ENCODE measurements around the gene PLEKHH1. TPM values are rescaled to one million over a fixed set of nuclear protein-coding genes. Genes with fewer than 3 reads are reported as not detected.

PLEKHH1 gene
- polyA plus RNA-seq, 3 donors, result 0.23 TPM; not detected in 2

- Histone ChIP-seq H3K9me3 (replicated peaks in 1 of 2; ENCODE audit: control insufficient read depth in 1 of 2, insufficient read depth in 1 of 2, low read length in 2 of 2) (no peaks in the 10 kb centered on the region), H4K20me1 (ENCODE audit: insufficient read depth, low read length) (no peaks in the 10 kb centered on the region), H3K36me3 (replicated peaks in 1 of 2; ENCODE audit: control insufficient read depth in 1 of 2, insufficient read depth in 2 of 2, low read length in 2 of 2) (no peaks in the 10 kb centered on the region), H3K4me1 (ENCODE audit: control insufficient read depth in 1 of 2, insufficient read depth in 2 of 2, low read length in 2 of 2) (peaks cover 30 to 48% of the 10 kb centered on the region in 2 donors), H3K4me2 (replicated peaks; ENCODE audit: extremely low read depth, low read length, poor library complexity, severe bottlenecking) (no peak overlapping the region), H3K27ac (ENCODE audit: low read depth in 1 of 2, low read length in 2 of 2) (no peak overlapping the region), H3K27me3 (ENCODE audit: control insufficient read depth in 2 of 2, insufficient read depth in 2 of 2, low read length in 2 of 2) (peaks cover 0 to 8% of the 10 kb centered on the region in 2 donors), H3K79me2 (ENCODE audit: insufficient read depth, low read length) (no peaks in the 10 kb centered on the region), H2AFZ (ENCODE audit: insufficient read depth, low read depth, low read length, poor library complexity, severe bottlenecking) (no peak overlapping the region), H3K9ac (ENCODE audit: insufficient read depth, low read length, poor library complexity, severe bottlenecking) (no peak overlapping the region), H3K4me3 (replicated peaks in 1 of 3; ENCODE audit: low read depth in 2 of 3, low read length in 3 of 3) (no peak overlapping the region)
- Mint-ChIP-seq H3K4me3 (no peak overlapping the region), H3K27ac (peak overlapping the region in 1 of 7 donors; percentile 38), H3K9me3 (no peaks in the 10 kb centered on the region), H3K27me3 (ENCODE audit: low read depth in 3 of 3) (peaks cover 20 to 36% (median 31%) of the 10 kb centered on the region in 3 donors), H3K4me1 (peaks cover 50% of the 10 kb centered on the region), H3K36me3 (no peaks in the 10 kb centered on the region)
- no peak for DNase-seq
- intact Hi-C loops (cut with micrococcal nuclease), result no loop called here
- no peak for TF ChIP-seq CTCF (IDR thresholded peaks at IDR 0.05)
- 83% methylated on average over 10 of the region's 12 CpGs for WGBS (ENCODE audit: insufficient coverage)
Measured at GRCh38 chr14:67517083-67517482, 16.0 kb upstream of the PLEKHH1 start.

- H2AFZ ChIP-seq (ENCODE audit: insufficient read depth, low read depth, low read length, poor library complexity, severe bottlenecking), result no peak overlapping the region
- Mint-ChIP-seq H3K27me3 (ENCODE audit: low read depth in 3 of 3) (peaks cover 39 to 50% (median 45%) of the 10 kb centered on the region in 3 donors), H3K4me1 (peaks cover 34% of the 10 kb centered on the region), H3K36me3 (no peaks in the 10 kb centered on the region), H3K4me3 (no peak overlapping the region), H3K27ac (no peak overlapping the region), H3K9me3 (no peaks in the 10 kb centered on the region)
- peaks cover 30 to 33% of the 10 kb centered on the region in 2 donors for H3K4me1 ChIP-seq (ENCODE audit: control insufficient read depth in 1 of 2, insufficient read depth in 2 of 2, low read length in 2 of 2)
- H3K79me2 ChIP-seq (ENCODE audit: insufficient read depth, low read length), result no peaks in the 10 kb centered on the region
- no peak overlapping the region for H3K27ac ChIP-seq (ENCODE audit: low read depth in 1 of 2, low read length in 2 of 2)
- intact Hi-C loops (cut with micrococcal nuclease), result no loop called here
- H3K27me3 ChIP-seq (ENCODE audit: control insufficient read depth in 2 of 2, insufficient read depth in 2 of 2, low read length in 2 of 2), result peaks cover 0 to 20% of the 10 kb centered on the region in 2 donors
- H3K9ac ChIP-seq (ENCODE audit: insufficient read depth, low read length, poor library complexity, severe bottlenecking), result no peak overlapping the region
- no peak overlapping the region for H3K4me3 ChIP-seq (replicated peaks in 1 of 3; ENCODE audit: low read depth in 2 of 3, low read length in 3 of 3)
- TF ChIP-seq CTCF (IDR thresholded peaks at IDR 0.05), result no peak
- no peak for DNase-seq
- H4K20me1 ChIP-seq (ENCODE audit: insufficient read depth, low read length), result no peaks in the 10 kb centered on the region
- no peaks in the 10 kb centered on the region for H3K36me3 ChIP-seq (replicated peaks in 1 of 2; ENCODE audit: control insufficient read depth in 1 of 2, insufficient read depth in 2 of 2, low read length in 2 of 2)
- 100% methylated on average over 3 of the region's 5 CpGs for WGBS (ENCODE audit: insufficient coverage)
- H3K4me2 ChIP-seq (replicated peaks; ENCODE audit: extremely low read depth, low read length, poor library complexity, severe bottlenecking), result no peak overlapping the region
- no peaks in the 10 kb centered on the region for H3K9me3 ChIP-seq (replicated peaks in 1 of 2; ENCODE audit: control insufficient read depth in 1 of 2, insufficient read depth in 1 of 2, low read length in 2 of 2)
Measured at GRCh38 chr14:67519406-67519805, 13.7 kb upstream of the PLEKHH1 start.

Measured in CD14-positive monocyte (primary cell).